GM12801 (cell line): Measurements from ENCODE around the gene SEMA6B.

Experiments
- TF ChIP-seq, protein P1 (sequence below): IDR thresholded peaks from one replicate; pipeline ENCODE4 v1.5.1; 2011; ENCODE audit warnings: control low read depth; ENCODE audit not compliant: insufficient read length; ENCODE audit errors: extremely low read depth

Gene SEMA6B

DNA sequence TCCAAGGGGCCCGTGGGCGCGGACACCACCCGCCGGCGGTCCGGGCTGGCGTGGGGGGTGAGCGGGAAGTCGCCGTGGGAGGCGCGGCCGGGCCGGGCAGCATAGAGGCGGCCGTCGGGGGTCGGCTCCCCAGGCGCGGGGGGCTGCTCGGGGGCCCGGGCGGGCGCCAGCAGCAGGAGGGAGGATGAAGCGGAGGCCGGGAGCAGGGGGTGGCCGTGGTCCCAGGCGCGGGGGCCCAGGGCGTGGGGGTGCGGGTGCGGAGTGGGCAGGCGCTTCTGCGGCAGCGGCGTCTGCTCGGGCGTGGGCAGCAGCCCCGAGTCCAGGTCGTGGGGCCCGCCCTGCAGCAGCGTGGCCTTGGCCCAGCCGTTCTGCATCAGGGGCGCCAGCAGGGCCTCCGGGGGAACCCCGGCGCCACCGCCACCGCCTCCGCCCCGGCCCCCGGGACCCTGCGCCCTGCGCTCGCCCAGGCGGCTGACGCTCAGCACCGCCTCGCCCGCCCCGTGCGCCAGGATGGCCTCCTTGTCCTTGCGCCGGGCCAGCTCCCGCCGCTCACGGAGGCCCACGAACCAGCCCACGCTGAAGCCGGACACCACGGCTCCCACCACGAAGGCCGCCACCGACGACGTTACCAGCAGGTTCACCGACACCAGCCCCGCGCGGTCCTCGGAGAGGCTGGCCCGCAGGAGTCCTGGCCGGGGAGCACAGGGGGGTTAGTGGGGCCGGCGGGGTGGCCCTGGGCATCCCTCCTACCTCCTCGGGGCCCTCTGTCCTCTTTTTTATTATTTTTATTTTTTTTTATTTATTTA is 15.4 kb downstream of the SEMA6B start:
- TF ChIP-seq, protein P1, sequence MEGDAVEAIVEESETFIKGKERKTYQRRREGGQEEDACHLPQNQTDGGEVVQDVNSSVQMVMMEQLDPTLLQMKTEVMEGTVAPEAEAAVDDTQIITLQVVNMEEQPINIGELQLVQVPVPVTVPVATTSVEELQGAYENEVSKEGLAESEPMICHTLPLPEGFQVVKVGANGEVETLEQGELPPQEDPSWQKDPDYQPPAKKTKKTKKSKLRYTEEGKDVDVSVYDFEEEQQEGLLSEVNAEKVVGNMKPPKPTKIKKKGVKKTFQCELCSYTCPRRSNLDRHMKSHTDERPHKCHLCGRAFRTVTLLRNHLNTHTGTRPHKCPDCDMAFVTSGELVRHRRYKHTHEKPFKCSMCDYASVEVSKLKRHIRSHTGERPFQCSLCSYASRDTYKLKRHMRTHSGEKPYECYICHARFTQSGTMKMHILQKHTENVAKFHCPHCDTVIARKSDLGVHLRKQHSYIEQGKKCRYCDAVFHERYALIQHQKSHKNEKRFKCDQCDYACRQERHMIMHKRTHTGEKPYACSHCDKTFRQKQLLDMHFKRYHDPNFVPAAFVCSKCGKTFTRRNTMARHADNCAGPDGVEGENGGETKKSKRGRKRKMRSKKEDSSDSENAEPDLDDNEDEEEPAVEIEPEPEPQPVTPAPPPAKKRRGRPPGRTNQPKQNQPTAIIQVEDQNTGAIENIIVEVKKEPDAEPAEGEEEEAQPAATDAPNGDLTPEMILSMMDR: no peak

GRCh38 chr19:4542896-4543841 is 16.3 kb downstream of the SEMA6B start:
- TF ChIP-seq, protein P1: no peak

- TF ChIP-seq, protein P1: no peak
Measured at GRCh38 chr19:4541114-4541805, 18.2 kb downstream of the SEMA6B start.

- TF ChIP-seq, protein P1: no peak
Measured at GRCh38 chr19:4539693-4540581, 19.5 kb downstream of the SEMA6B start, which contains the start of gene LRG1. Gene LRG1, minus strand, starts transcription at chr19:4540036. Its CDS starts 23 bp downstream, at chr19:4540013.

DNA sequence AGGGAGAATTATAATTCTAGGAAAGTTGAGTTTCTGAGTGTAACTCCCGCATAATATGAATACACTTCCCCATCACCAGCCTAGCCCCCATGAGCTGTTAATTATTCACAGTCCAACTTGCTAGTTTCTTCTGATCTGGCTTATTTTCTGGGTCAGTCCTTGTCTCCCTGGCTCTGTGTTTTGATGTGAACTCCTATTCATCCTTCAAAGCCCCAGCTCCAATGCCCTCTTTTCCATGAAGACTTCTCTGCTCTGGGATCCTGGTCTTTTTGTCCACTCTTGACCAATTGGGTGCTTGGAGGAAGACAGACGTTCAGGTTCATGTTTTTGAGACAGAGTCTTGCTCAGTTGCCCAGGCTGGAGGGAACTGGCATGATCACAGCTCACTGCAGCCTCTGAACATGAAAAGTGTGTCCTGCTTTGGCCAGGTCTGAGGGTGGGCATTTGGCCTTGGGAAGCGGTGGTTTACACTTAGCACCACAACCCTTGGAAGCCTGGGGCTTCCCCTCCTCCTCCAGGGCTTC is 20.3 kb downstream of the SEMA6B start:
- TF ChIP-seq, protein P1: no peak

DNA sequence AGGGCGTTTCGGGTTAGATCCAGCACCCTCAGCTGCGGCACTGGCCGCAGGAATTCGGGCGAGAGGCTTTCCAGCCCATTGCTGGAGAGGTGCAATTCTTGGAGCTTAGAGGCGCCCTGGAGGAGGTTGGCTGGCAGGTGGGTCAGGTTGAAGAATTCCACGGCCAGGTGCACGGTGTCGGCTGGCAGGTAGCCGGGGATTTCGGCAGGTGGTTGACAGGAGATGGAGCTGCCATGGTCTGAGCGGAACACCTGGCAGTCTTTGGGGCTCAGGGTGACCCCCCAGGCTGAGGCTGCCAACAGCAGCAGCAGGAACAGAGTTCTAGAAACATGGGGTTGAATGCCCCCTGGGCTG is 20.9 kb downstream of the SEMA6B start:
- TF ChIP-seq, protein P1: no peak
